Tibial artery (tissue), 4 donors: ENCODE measurements around the gene TEAD1.

Source experiments
- DNase-seq, 2 donors: peaks; one replicate each; pipeline ENCODE4 v3.0.0-alpha.2; 2019
- H3K27ac ChIP-seq, 2 donors: fragments of 200-600 bp; sonication (generic) in 1 of 2; 1 replicate in 1 of 2; 2 replicates in 1 of 2; pipeline ENCODE4 v1.5.1; 2018 to 2019; ENCODE audit warnings: mild to moderate bottlenecking in 1 of 2
- H3K27me3 ChIP-seq, 2 donors: fragments of 200-600 bp; sonication (generic) in 1 of 2; one replicate each; pipeline versions ENCODE4 v1.5.1 to v1.6.0; 2016 to 2019
- H3K36me3 ChIP-seq, 3 donors: fragments of 200-600 bp; sonication (generic) in 2 of 3; one replicate each; pipeline ENCODE4 v1.5.1; 2016 to 2019; ENCODE audit warnings: mild to moderate bottlenecking in 2 of 3
- H3K4me1 ChIP-seq, 4 donors: fragments of 200-600 bp; sonication (generic) in 2 of 4; 1 replicate in 3 of 4; 2 replicates in 1 of 4; pipeline ENCODE4 v1.5.1; 2016 to 2019
- H3K4me3 ChIP-seq, 2 donors: fragments of 200-600 bp; sonication (generic) in 1 of 2; 1 replicate in 1 of 2; 2 replicates in 1 of 2; pipeline ENCODE4 v1.5.1; 2018 to 2019; ENCODE audit warnings: mild to moderate bottlenecking in 2 of 2
- H3K9me3 ChIP-seq, 3 donors: fragments of 200-600 bp; sonication (generic) in 1 of 3; one replicate each; pipeline ENCODE4 v1.5.1; 2016 to 2019
- intact Hi-C: fragments of 100-400 bp; cut with DNase I; formaldehyde crosslinking; loops from one replicate; pipeline ENCODE4 v1.15.0; 2023; ENCODE audit warnings: low total_unique reads
- TF ChIP-seq, protein P1 (sequence below), 2 experiments: fragments of 200-600 bp in 1 of 2; fragments of 450-650 bp in 1 of 2; IDR thresholded peaks; one replicate each; pipeline ENCODE4 v1.5.1; 2017 to 2019; ENCODE audit warnings: antibody characterized with exemption in 2 of 2, mild to moderate bottlenecking in 1 of 2, moderate library complexity in 1 of 2

TEAD1 gene

GRCh38 chr11:12853325-12853651, 179.1 kb downstream of the TEAD1 start:
- Histone ChIP-seq H3K27ac (no peak overlapping the region), H3K4me3 (no peak overlapping the region), H3K36me3 (no peaks in the 10 kb centered on the region), H3K27me3 (no peaks in the 10 kb centered on the region), H3K9me3 (no peaks in the 10 kb centered on the region), H3K4me1 (peaks cover 0 to 10% (median 0%) of the 10 kb centered on the region in 4 donors)
- TF ChIP-seq, protein P1, sequence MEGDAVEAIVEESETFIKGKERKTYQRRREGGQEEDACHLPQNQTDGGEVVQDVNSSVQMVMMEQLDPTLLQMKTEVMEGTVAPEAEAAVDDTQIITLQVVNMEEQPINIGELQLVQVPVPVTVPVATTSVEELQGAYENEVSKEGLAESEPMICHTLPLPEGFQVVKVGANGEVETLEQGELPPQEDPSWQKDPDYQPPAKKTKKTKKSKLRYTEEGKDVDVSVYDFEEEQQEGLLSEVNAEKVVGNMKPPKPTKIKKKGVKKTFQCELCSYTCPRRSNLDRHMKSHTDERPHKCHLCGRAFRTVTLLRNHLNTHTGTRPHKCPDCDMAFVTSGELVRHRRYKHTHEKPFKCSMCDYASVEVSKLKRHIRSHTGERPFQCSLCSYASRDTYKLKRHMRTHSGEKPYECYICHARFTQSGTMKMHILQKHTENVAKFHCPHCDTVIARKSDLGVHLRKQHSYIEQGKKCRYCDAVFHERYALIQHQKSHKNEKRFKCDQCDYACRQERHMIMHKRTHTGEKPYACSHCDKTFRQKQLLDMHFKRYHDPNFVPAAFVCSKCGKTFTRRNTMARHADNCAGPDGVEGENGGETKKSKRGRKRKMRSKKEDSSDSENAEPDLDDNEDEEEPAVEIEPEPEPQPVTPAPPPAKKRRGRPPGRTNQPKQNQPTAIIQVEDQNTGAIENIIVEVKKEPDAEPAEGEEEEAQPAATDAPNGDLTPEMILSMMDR (IDR thresholded peaks at IDR 0.05), result no peak
- intact Hi-C loops, result no loop called here
- no peak for DNase-seq

- H3K27me3 ChIP-seq, result no peaks in the 10 kb centered on the region
- TF ChIP-seq, protein P1 (IDR thresholded peaks at IDR 0.05), result no peak
- peaks cover 0 to 10% (median 0%) of the 10 kb centered on the region in 4 donors for H3K4me1 ChIP-seq
- no peaks in the 10 kb centered on the region for H3K9me3 ChIP-seq
- no peak overlapping the region for H3K4me3 ChIP-seq
- intact Hi-C loops, result no loop called here
- H3K27ac ChIP-seq, result no peak overlapping the region
- no peak for DNase-seq
- no peaks in the 10 kb centered on the region for H3K36me3 ChIP-seq
Measured at GRCh38 chr11:12853652-12854296, 179.6 kb downstream of the TEAD1 start.

DNA sequence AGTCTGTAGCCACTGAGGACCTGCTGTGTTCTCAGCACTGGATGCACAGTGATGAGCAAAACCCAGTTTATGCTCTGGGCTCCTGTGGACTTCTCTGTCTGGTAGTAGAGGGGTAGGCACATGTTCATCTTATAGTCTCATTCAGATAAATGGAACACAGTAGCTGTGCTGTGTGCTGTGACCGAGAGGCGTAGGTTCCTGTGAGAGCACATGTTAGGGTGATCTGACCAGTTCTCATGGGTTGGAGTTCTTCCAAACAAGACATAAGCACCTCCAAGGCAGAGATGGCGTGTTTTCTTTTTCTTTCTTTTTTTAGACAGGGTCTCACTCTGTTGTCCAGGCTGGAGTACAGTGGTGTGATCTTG, 180.1 kb downstream of the TEAD1 start:
- Histone ChIP-seq H3K27ac (no peak overlapping the region), H3K9me3 (no peaks in the 10 kb centered on the region), H3K27me3 (no peaks in the 10 kb centered on the region), H3K4me1 (peaks cover 0 to 10% (median 0%) of the 10 kb centered on the region in 4 donors), H3K4me3 (no peak overlapping the region), H3K36me3 (no peaks in the 10 kb centered on the region)
- no peak for DNase-seq
- TF ChIP-seq, protein P1 (IDR thresholded peaks at IDR 0.05), result no peak
- intact Hi-C loops, result no loop called here

DNA sequence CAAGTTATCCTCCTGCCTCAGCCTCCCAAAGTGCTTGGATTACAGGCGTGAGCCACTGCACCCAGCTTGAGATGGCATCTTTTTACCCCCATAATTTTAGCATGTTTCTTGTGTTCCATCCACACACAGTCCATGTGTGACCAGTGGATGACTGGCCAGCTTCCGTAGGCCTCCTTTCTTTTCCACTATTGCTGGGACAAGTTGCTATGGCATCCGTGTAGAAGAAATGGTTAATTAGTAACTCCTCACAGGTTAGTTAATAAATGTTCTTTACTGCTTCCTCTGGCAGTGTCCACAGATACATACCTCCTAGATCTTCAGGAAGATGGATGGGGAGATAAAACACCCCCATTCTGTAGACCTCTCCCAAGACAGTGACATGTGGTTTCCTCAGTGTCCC, 180.6 kb downstream of the TEAD1 start:
- Histone ChIP-seq H3K9me3 (no peaks in the 10 kb centered on the region), H3K27me3 (no peaks in the 10 kb centered on the region), H3K27ac (no peak overlapping the region), H3K4me3 (no peak overlapping the region), H3K36me3 (no peaks in the 10 kb centered on the region), H3K4me1 (peaks cover 0 to 10% (median 0%) of the 10 kb centered on the region in 4 donors)
- TF ChIP-seq, protein P1 (IDR thresholded peaks at IDR 0.05), result no peak
- intact Hi-C loops, result no loop called here
- no peak for DNase-seq

DNA sequence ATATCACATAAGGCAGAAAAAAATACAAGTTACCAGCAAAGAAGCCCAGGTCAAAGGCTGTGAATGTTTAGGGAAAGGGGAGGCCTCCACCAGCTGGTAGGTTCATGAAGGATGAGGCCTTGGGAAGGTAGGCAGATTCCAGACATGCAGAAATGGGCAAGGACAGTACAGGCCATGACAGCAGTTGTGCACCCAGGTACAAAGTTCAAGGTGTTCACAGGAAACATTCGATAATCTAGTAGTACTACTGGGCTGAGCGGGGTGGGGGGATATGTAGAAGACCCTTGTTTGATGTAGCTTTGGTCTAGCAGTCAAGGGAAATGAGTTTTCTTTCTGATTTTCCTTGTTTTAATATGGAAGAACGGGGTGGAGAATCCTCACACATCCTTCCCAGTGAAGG, 182.1 kb downstream of the TEAD1 start:
- Histone ChIP-seq H3K27me3 (no peaks in the 10 kb centered on the region), H3K27ac (no peak overlapping the region), H3K36me3 (no peaks in the 10 kb centered on the region), H3K4me1 (peaks cover 0 to 10% (median 0%) of the 10 kb centered on the region in 4 donors), H3K4me3 (no peak overlapping the region), H3K9me3 (no peaks in the 10 kb centered on the region)
- TF ChIP-seq, protein P1 (IDR thresholded peaks at IDR 0.05), result no peak
- intact Hi-C loops, result no loop called here
- no peak for DNase-seq

GRCh38 chr11:12857572-12857971, 183.4 kb downstream of the TEAD1 start:
- no peak overlapping the region for H3K4me3 ChIP-seq
- no peaks in the 10 kb centered on the region for H3K9me3 ChIP-seq
- TF ChIP-seq, protein P1 (IDR thresholded peaks at IDR 0.05), result no peak
- H3K27me3 ChIP-seq, result no peaks in the 10 kb centered on the region
- no peaks in the 10 kb centered on the region for H3K36me3 ChIP-seq
- H3K27ac ChIP-seq, result no peak overlapping the region
- intact Hi-C loops, result no loop called here
- peaks cover 0 to 15% (median under 1%) of the 10 kb centered on the region in 4 donors for H3K4me1 ChIP-seq
- no peak for DNase-seq
